ENCODE results near the gene SOX18.

DNA sequence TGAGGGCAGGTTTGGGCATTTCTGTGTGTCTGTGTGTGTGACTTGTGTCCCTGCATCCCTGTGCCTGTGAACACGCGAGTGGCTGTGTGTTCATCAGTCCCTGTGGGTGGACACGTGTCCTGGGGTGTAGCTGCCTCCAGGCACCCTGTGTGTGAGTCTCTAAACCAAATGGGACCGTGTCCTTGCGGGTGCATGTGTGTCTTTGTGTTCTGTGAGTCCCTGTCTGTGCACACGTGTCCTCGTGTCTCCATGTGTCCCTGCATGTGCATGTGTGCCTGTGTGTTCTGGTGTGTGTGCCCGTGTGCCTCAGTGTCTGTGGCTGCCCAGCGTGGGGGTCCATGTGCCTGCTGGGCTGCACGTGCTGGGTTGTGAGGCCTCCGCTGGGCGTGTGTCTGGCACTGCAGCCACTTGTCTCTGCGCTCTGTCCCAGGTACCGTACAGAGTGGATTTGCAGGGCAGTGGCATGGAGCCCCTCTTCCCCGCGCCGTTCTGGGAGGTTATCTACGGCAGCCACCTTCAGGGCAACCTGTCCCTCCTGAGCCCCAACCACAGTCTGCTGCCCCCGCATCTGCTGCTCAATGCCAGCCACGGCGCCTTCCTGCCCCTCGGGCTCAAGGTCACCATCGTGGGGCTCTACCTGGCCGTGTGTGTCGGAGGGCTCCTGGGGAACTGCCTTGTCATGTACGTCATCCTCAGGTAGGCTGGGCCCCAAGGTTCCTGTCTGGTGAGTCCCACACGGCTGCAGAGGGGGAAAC, 43.0 kb upstream of the SOX18 start:
- TF ChIP-seq, protein P1, sequence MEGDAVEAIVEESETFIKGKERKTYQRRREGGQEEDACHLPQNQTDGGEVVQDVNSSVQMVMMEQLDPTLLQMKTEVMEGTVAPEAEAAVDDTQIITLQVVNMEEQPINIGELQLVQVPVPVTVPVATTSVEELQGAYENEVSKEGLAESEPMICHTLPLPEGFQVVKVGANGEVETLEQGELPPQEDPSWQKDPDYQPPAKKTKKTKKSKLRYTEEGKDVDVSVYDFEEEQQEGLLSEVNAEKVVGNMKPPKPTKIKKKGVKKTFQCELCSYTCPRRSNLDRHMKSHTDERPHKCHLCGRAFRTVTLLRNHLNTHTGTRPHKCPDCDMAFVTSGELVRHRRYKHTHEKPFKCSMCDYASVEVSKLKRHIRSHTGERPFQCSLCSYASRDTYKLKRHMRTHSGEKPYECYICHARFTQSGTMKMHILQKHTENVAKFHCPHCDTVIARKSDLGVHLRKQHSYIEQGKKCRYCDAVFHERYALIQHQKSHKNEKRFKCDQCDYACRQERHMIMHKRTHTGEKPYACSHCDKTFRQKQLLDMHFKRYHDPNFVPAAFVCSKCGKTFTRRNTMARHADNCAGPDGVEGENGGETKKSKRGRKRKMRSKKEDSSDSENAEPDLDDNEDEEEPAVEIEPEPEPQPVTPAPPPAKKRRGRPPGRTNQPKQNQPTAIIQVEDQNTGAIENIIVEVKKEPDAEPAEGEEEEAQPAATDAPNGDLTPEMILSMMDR (conservative IDR thresholded peaks at IDR 0.05 in 1 of 2, IDR thresholded peaks at IDR 0.05 in 1 of 2; ENCODE audit: low read depth in 1 of 2, low read length in 2 of 2), result no peak
- no peak for TF ChIP-seq EZH2 (IDR thresholded peaks at IDR 0.05; ENCODE audit: low read length, missing control alignments)

All from fibroblast of lung (primary cell).